ENCODE results near the gene NTM. TPM values are rescaled to one million over a fixed set of nuclear protein-coding genes. Genes with fewer than 3 reads are reported as not detected.

NTM gene
- total and polyA plus RNA-seq, 4 experiments from 2014 or later = not detected

- H3K9me3 Mint-ChIP-seq = peaks cover 0 to 7% (median 0%) of the 10 kb centered on the region in 8 donors
- Histone ChIP-seq H3K9me3 (ENCODE audit: control insufficient read depth in 1 of 2, low read length in 2 of 2) (no peaks in the 10 kb centered on the region), H3K27ac (ENCODE audit: low read depth, low read length) (no peak overlapping the region), H3K27me3 (ENCODE audit: insufficient read depth, low read length) (no peaks in the 10 kb centered on the region), H3K4me3 (ENCODE audit: low read length in 2 of 2) (no peak overlapping the region), H3K36me3 (ENCODE audit: insufficient read depth, low read length) (no peaks in the 10 kb centered on the region), H3K4me1 (ENCODE audit: insufficient read depth, low read length) (no peaks in the 10 kb centered on the region)
- ChIA-PET CTCF (ENCODE audit: partially characterized antibody) (no interaction called here), POLR2A (ENCODE audit: partially characterized antibody) (no interaction called here)
- no peak for DNase-seq
- H3K4me3 Mint-ChIP-seq = no peak overlapping the region
- H3K4me1 Mint-ChIP-seq = no peaks in the 10 kb centered on the region
- H3K36me3 Mint-ChIP-seq = no peaks in the 10 kb centered on the region
- H3K27ac Mint-ChIP-seq = no peak overlapping the region
- intact Hi-C loops (cut with micrococcal nuclease) = no loop called here
- H3K27me3 Mint-ChIP-seq = peaks cover 1 to 4% of the 10 kb centered on the region in 2 donors
Observed at GRCh38 chr11:131628739-131629138, 258.3 kb downstream of the NTM start.

- H3K27ac ChIP-seq (ENCODE audit: low read depth, low read length) = no peak overlapping the region
- no peak overlapping the region for H3K27ac Mint-ChIP-seq
- no peak for DNase-seq
- CTCF ChIA-PET (ENCODE audit: partially characterized antibody) = no interaction called here
- H3K4me3 Mint-ChIP-seq = no peak overlapping the region
- H3K4me1 ChIP-seq (ENCODE audit: insufficient read depth, low read length) = no peaks in the 10 kb centered on the region
- intact Hi-C loops (cut with micrococcal nuclease) = no loop called here
- no peaks in the 10 kb centered on the region for H3K36me3 Mint-ChIP-seq
- no peaks in the 10 kb centered on the region for H3K36me3 ChIP-seq (ENCODE audit: insufficient read depth, low read length)
- no peaks in the 10 kb centered on the region for H3K9me3 ChIP-seq (ENCODE audit: control insufficient read depth in 1 of 2, low read length in 2 of 2)
- no peak overlapping the region for H3K4me3 ChIP-seq (ENCODE audit: low read length in 2 of 2)
- H3K27me3 ChIP-seq (ENCODE audit: insufficient read depth, low read length) = no peaks in the 10 kb centered on the region
- peaks cover 1 to 4% of the 10 kb centered on the region in 2 donors for H3K27me3 Mint-ChIP-seq
- no peaks in the 10 kb centered on the region for H3K4me1 Mint-ChIP-seq
- POLR2A ChIA-PET (ENCODE audit: partially characterized antibody) = no interaction called here
- peaks cover 0 to 7% (median 0%) of the 10 kb centered on the region in 8 donors for H3K9me3 Mint-ChIP-seq
Observed at GRCh38 chr11:131629925-131630540, 259.6 kb downstream of the NTM start.

- Histone ChIP-seq H3K9me3 (ENCODE audit: control insufficient read depth in 1 of 2, low read length in 2 of 2) (no peaks in the 10 kb centered on the region), H3K4me3 (ENCODE audit: low read length in 2 of 2) (no peak overlapping the region), H3K27me3 (ENCODE audit: insufficient read depth, low read length) (no peaks in the 10 kb centered on the region), H3K4me1 (ENCODE audit: insufficient read depth, low read length) (no peaks in the 10 kb centered on the region), H3K27ac (ENCODE audit: low read depth, low read length) (no peak overlapping the region), H3K36me3 (ENCODE audit: insufficient read depth, low read length) (no peaks in the 10 kb centered on the region)
- peaks cover 0 to 4% of the 10 kb centered on the region in 2 donors for H3K27me3 Mint-ChIP-seq
- CTCF ChIA-PET (ENCODE audit: partially characterized antibody) = no interaction called here
- intact Hi-C loops (cut with micrococcal nuclease) = no loop called here
- POLR2A ChIA-PET (ENCODE audit: partially characterized antibody) = no interaction called here
- DNase-seq = no peak
- H3K4me3 Mint-ChIP-seq = no peak overlapping the region
- H3K27ac Mint-ChIP-seq = no peak overlapping the region
- H3K9me3 Mint-ChIP-seq = peaks cover 0 to 3% (median 0%) of the 10 kb centered on the region in 8 donors
- H3K4me1 Mint-ChIP-seq = no peaks in the 10 kb centered on the region
- H3K36me3 Mint-ChIP-seq = no peaks in the 10 kb centered on the region
Observed at GRCh38 chr11:131632971-131633370, 262.6 kb downstream of the NTM start.

GRCh38 chr11:131633921-131634715 lies 263.7 kb downstream of the NTM start:
- no peak overlapping the region for H3K4me3 ChIP-seq (ENCODE audit: low read length in 2 of 2)
- H3K4me1 ChIP-seq (ENCODE audit: insufficient read depth, low read length) = no peaks in the 10 kb centered on the region
- ChIA-PET POLR2A (ENCODE audit: partially characterized antibody) (no interaction called here), CTCF (ENCODE audit: partially characterized antibody) (no interaction called here)
- Mint-ChIP-seq H3K9me3 (peaks cover 0 to 3% (median 0%) of the 10 kb centered on the region in 8 donors), H3K4me1 (no peaks in the 10 kb centered on the region), H3K4me3 (no peak overlapping the region), H3K27ac (no peak overlapping the region), H3K27me3 (peaks cover 0 to 2% of the 10 kb centered on the region in 2 donors), H3K36me3 (no peaks in the 10 kb centered on the region)
- H3K9me3 ChIP-seq (ENCODE audit: control insufficient read depth in 1 of 2, low read length in 2 of 2) = no peaks in the 10 kb centered on the region
- H3K27ac ChIP-seq (ENCODE audit: low read depth, low read length) = no peak overlapping the region
- H3K36me3 ChIP-seq (ENCODE audit: insufficient read depth, low read length) = no peaks in the 10 kb centered on the region
- intact Hi-C loops (cut with micrococcal nuclease) = no loop called here
- no peaks in the 10 kb centered on the region for H3K27me3 ChIP-seq (ENCODE audit: insufficient read depth, low read length)
- DNase-seq = no peak

- Histone ChIP-seq H3K27ac (ENCODE audit: low read depth, low read length) (no peak overlapping the region), H3K4me1 (ENCODE audit: insufficient read depth, low read length) (no peaks in the 10 kb centered on the region), H3K27me3 (ENCODE audit: insufficient read depth, low read length) (no peaks in the 10 kb centered on the region), H3K36me3 (ENCODE audit: insufficient read depth, low read length) (no peaks in the 10 kb centered on the region), H3K9me3 (ENCODE audit: control insufficient read depth in 1 of 2, low read length in 2 of 2) (no peaks in the 10 kb centered on the region), H3K4me3 (ENCODE audit: low read length in 2 of 2) (no peak overlapping the region)
- Mint-ChIP-seq H3K4me1 (no peaks in the 10 kb centered on the region), H3K27ac (no peak overlapping the region), H3K27me3 (no peaks in the 10 kb centered on the region), H3K4me3 (no peak overlapping the region), H3K9me3 (peaks cover 0 to 3% (median 0%) of the 10 kb centered on the region in 8 donors), H3K36me3 (no peaks in the 10 kb centered on the region)
- intact Hi-C loops (cut with micrococcal nuclease) = no loop called here
- ChIA-PET POLR2A (ENCODE audit: partially characterized antibody) (no interaction called here), CTCF (ENCODE audit: partially characterized antibody) (no interaction called here)
- DNase-seq = no peak
Observed at GRCh38 chr11:131637469-131638175, 267.2 kb downstream of the NTM start.

- Mint-ChIP-seq H3K27me3 (no peaks in the 10 kb centered on the region), H3K4me3 (no peak overlapping the region), H3K4me1 (no peaks in the 10 kb centered on the region), H3K9me3 (peaks cover 0 to 2% (median 0%) of the 10 kb centered on the region in 8 donors), H3K36me3 (no peaks in the 10 kb centered on the region), H3K27ac (no peak overlapping the region)
- Histone ChIP-seq H3K4me3 (ENCODE audit: low read length in 2 of 2) (no peak overlapping the region), H3K4me1 (ENCODE audit: insufficient read depth, low read length) (no peaks in the 10 kb centered on the region), H3K27me3 (ENCODE audit: insufficient read depth, low read length) (no peaks in the 10 kb centered on the region), H3K9me3 (ENCODE audit: control insufficient read depth in 1 of 2, low read length in 2 of 2) (no peaks in the 10 kb centered on the region), H3K27ac (ENCODE audit: low read depth, low read length) (no peak overlapping the region), H3K36me3 (ENCODE audit: insufficient read depth, low read length) (no peaks in the 10 kb centered on the region)
- ChIA-PET CTCF (ENCODE audit: partially characterized antibody) (no interaction called here), POLR2A (ENCODE audit: partially characterized antibody) (no interaction called here)
- no peak for DNase-seq
- intact Hi-C loops (cut with micrococcal nuclease) = no loop called here
Observed at GRCh38 chr11:131638889-131639288, 268.5 kb downstream of the NTM start.

GRCh38 chr11:131640320-131640719 lies 269.9 kb downstream of the NTM start:
- H3K36me3 ChIP-seq (ENCODE audit: insufficient read depth, low read length) = no peaks in the 10 kb centered on the region
- Mint-ChIP-seq H3K27ac (no peak overlapping the region), H3K9me3 (peaks cover 0 to 2% (median 0%) of the 10 kb centered on the region in 8 donors), H3K4me3 (no peak overlapping the region), H3K36me3 (no peaks in the 10 kb centered on the region), H3K27me3 (no peaks in the 10 kb centered on the region), H3K4me1 (no peaks in the 10 kb centered on the region)
- H3K4me1 ChIP-seq (ENCODE audit: insufficient read depth, low read length) = no peaks in the 10 kb centered on the region
- H3K27me3 ChIP-seq (ENCODE audit: insufficient read depth, low read length) = no peaks in the 10 kb centered on the region
- no peak overlapping the region for H3K27ac ChIP-seq (ENCODE audit: low read depth, low read length)
- intact Hi-C loops (cut with micrococcal nuclease) = no loop called here
- ChIA-PET CTCF (ENCODE audit: partially characterized antibody) (no interaction called here), POLR2A (ENCODE audit: partially characterized antibody) (no interaction called here)
- H3K4me3 ChIP-seq (ENCODE audit: low read length in 2 of 2) = no peak overlapping the region
- DNase-seq = no peak
- no peaks in the 10 kb centered on the region for H3K9me3 ChIP-seq (ENCODE audit: control insufficient read depth in 1 of 2, low read length in 2 of 2)

All from CD4-positive, alpha-beta memory T cell (primary cell).